SU-DHL-6 (cell line): ENCODE measurements around the gene SP7.
"Not testable (repeated sequence)": the region's sequence is repeated elsewhere in the genome, so short reads cannot be mapped to it uniquely, and the experiment has no call there.

ENCODE experiments used
- H2AFZ ChIP-seq: fragments of 200-600 bp; sonication (generic); 2 replicates; pipeline ENCODE4 v1.6.1; 2014; ENCODE audit warnings: low read depth, mild to moderate bottlenecking, moderate library complexity, mixed read lengths, antibody characterized with exemption, low read length; ENCODE audit not compliant: severe bottlenecking
- H3F3A ChIP-seq: fragments of 200-600 bp; shearing (Covaris generic); 2 replicates; pipeline ENCODE4 v1.6.0; 2016; ENCODE audit warnings: antibody characterized with exemption, mild to moderate bottlenecking; ENCODE audit not compliant: insufficient read depth
- H3K27ac ChIP-seq: fragments of 200-600 bp; sonication (generic); 2 replicates; pipeline ENCODE4 v1.5.1; 2016; ENCODE audit warnings: low read depth, mild to moderate bottlenecking, low read length, moderate library complexity, mixed read lengths
- H3K27me3 ChIP-seq: fragments of 200-600 bp; sonication (generic), shearing (Covaris generic); 2 replicates; pipeline ENCODE4 v1.6.0; 2014; ENCODE audit warnings: mild to moderate bottlenecking, low read length
- H3K36me3 ChIP-seq: fragments of 200-600 bp; sonication (generic); 2 replicates; pipeline ENCODE4 v1.6.1; 2014; ENCODE audit warnings: mild to moderate bottlenecking, low read length, mixed read lengths
- H3K4me2 ChIP-seq: fragments of 300-600, 200-600 bp; shearing (Covaris generic), sonication (generic); 2 replicates; pipeline ENCODE4 v1.6.0; 2014; ENCODE audit warnings: low read length, low read depth, mild to moderate bottlenecking; ENCODE audit not compliant: poor library complexity, severe bottlenecking
- H3K4me3 ChIP-seq: fragments of 200-600 bp; sonication (generic); 2 replicates; pipeline ENCODE4 v1.5.1; 2014; ENCODE audit warnings: antibody characterized with exemption, low read length, mild to moderate bottlenecking, mixed read lengths; ENCODE audit not compliant: insufficient read depth, poor library complexity, severe bottlenecking
- H3K79me2 ChIP-seq: fragments of 200-600 bp; sonication (generic); 2 replicates; pipeline ENCODE4 v1.6.1; 2014; ENCODE audit warnings: mild to moderate bottlenecking, low read length, moderate library complexity; ENCODE audit not compliant: insufficient read depth
- H3K9ac ChIP-seq: fragments of 200-600 bp; sonication (generic); 2 replicates; pipeline ENCODE4 v1.7.0; 2014; ENCODE audit warnings: mild to moderate bottlenecking, low read length
- H3K9me2 ChIP-seq: fragments of 200-600 bp; sonication (generic); replicated peaks from 2 replicates; pipeline ENCODE4 v1.6.1; 2014; ENCODE audit warnings: low read length; ENCODE audit not compliant: insufficient read depth
- H3K9me3 ChIP-seq: fragments of 200-600 bp; sonication (generic); 2 replicates; pipeline ENCODE4 v1.6.1; 2014; ENCODE audit warnings: low read length, mixed read lengths; ENCODE audit not compliant: insufficient read depth
- H4K20me1 ChIP-seq: fragments of 200-600 bp; sonication (generic); 2 replicates; pipeline ENCODE4 v1.6.1; 2014; ENCODE audit warnings: low read depth, mild to moderate bottlenecking, antibody characterized with exemption, low read length, moderate library complexity, mixed read lengths
- EZH2phosphoT487 ChIP-seq: fragments of 200-600 bp; sonication (generic), shearing (Covaris generic); conservative IDR thresholded peaks from 2 replicates; pipeline ENCODE4 v1.6.1; 2018; ENCODE audit warnings: mild to moderate bottlenecking, antibody characterized with exemption, low read length, moderate library complexity, mixed read lengths
- TF ChIP-seq, protein P1 (sequence below): fragments of 200-600 bp; sonication (generic); IDR thresholded peaks from one replicate; pipeline ENCODE4 v1.5.1; 2017; ENCODE audit warnings: antibody characterized with exemption, mild to moderate bottlenecking, low read length, moderate library complexity; ENCODE audit not compliant: insufficient read depth, poor library complexity, severe bottlenecking

Gene SP7

GRCh38 chr12:53333845-53334244 lies 2.3 kb downstream of the SP7 start:
- no peak overlapping the region for H3K4me2 ChIP-seq
- no peak overlapping the region for H2AFZ ChIP-seq
- H3K9me3 ChIP-seq = no peaks in the 10 kb centered on the region
- no peaks in the 10 kb centered on the region for H3K36me3 ChIP-seq
- no peak overlapping the region for H3K9ac ChIP-seq
- H3K4me3 ChIP-seq = no peak overlapping the region
- no peaks in the 10 kb centered on the region for H4K20me1 ChIP-seq
- TF ChIP-seq, protein P1, sequence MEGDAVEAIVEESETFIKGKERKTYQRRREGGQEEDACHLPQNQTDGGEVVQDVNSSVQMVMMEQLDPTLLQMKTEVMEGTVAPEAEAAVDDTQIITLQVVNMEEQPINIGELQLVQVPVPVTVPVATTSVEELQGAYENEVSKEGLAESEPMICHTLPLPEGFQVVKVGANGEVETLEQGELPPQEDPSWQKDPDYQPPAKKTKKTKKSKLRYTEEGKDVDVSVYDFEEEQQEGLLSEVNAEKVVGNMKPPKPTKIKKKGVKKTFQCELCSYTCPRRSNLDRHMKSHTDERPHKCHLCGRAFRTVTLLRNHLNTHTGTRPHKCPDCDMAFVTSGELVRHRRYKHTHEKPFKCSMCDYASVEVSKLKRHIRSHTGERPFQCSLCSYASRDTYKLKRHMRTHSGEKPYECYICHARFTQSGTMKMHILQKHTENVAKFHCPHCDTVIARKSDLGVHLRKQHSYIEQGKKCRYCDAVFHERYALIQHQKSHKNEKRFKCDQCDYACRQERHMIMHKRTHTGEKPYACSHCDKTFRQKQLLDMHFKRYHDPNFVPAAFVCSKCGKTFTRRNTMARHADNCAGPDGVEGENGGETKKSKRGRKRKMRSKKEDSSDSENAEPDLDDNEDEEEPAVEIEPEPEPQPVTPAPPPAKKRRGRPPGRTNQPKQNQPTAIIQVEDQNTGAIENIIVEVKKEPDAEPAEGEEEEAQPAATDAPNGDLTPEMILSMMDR = no peak
- no peak for TF ChIP-seq EZH2phosphoT487
- H3K27me3 ChIP-seq = no peaks in the 10 kb centered on the region
- H3K79me2 ChIP-seq = no peaks in the 10 kb centered on the region
- H3K27ac ChIP-seq = no peak overlapping the region
- no peaks in the 10 kb centered on the region for H3F3A ChIP-seq
- no peaks in the 10 kb centered on the region for H3K9me2 ChIP-seq

DNA sequence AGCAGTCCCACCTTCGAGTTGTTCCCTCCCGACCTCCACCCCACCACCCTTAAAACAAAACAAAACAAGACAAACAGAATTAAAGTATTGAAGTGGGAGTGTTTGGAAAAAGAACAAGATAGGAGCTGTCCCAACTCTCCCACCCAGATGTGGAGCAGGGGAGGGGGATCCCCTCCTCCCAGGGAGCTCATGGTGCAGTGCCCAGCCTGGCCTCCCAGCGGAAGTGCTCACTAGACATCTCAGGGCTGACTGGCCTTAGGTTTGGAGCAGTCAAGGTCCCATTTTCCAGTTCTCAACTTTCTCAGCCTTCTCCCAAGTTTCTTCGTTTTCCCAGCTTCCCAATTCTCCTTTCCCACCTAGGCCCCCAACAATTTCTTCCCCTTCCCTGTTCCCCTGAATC lies 2.9 kb downstream of the SP7 start:
- no peaks in the 10 kb centered on the region for H4K20me1 ChIP-seq
- no peak overlapping the region for H2AFZ ChIP-seq
- no peak overlapping the region for H3K27ac ChIP-seq

GRCh38 chr12:53332744-53333143 lies 3.4 kb downstream of the SP7 start:
- no peak overlapping the region for H3K9ac ChIP-seq
- H3K27ac ChIP-seq = no peak overlapping the region
- H4K20me1 ChIP-seq = no peaks in the 10 kb centered on the region
- H3K4me2 ChIP-seq = no peak overlapping the region
- no peaks in the 10 kb centered on the region for H3K9me3 ChIP-seq
- H2AFZ ChIP-seq = no peak overlapping the region
- H3K79me2 ChIP-seq = no peaks in the 10 kb centered on the region
- no peaks in the 10 kb centered on the region for H3F3A ChIP-seq
- no peaks in the 10 kb centered on the region for H3K9me2 ChIP-seq
- no peaks in the 10 kb centered on the region for H3K27me3 ChIP-seq
- no peak overlapping the region for H3K4me3 ChIP-seq
- TF ChIP-seq EZH2phosphoT487 = no peak
- TF ChIP-seq, protein P1 = no peak
- H3K36me3 ChIP-seq = no peaks in the 10 kb centered on the region

More for the DNA sequence above, 2.9 kb downstream of the SP7 start:
- Histone ChIP-seq H3K9me2 (no peaks in the 10 kb centered on the region), H3K4me3 (no peak overlapping the region), H3K36me3 (no peaks in the 10 kb centered on the region), H3K27me3 (no peaks in the 10 kb centered on the region), H3K9ac (no peak overlapping the region), H3K79me2 (no peaks in the 10 kb centered on the region), H3F3A (no peaks in the 10 kb centered on the region), H3K9me3 (no peaks in the 10 kb centered on the region), H3K4me2 (no peak overlapping the region)
- TF ChIP-seq EZH2phosphoT487 = no peak
- TF ChIP-seq, protein P1 = no peak

- not testable (repeated sequence) for H3K36me3 ChIP-seq, H3K4me3 ChIP-seq, H3K79me2 ChIP-seq, H3K27ac ChIP-seq, H3K9ac ChIP-seq, H3K27me3 ChIP-seq, H3K9me2 ChIP-seq, H3K9me3 ChIP-seq, H3F3A ChIP-seq, H4K20me1 ChIP-seq, H2AFZ ChIP-seq, H3K4me2 ChIP-seq
Measured at GRCh38 chr12:53332339-53332738, 3.8 kb downstream of the SP7 start.
